ENCODE data around the gene ANKRD12. TPM values are rescaled to one million over a fixed set of nuclear protein-coding genes. Genes with fewer than 3 reads are reported as not detected.
A peak's percentile ranks its signal among the peaks of the same experiment; 100 is the strongest.

ANKRD12 gene
- total RNA-seq, 2 experiments from 2014 or later: 62.5 to 68.4 TPM

- Mint-ChIP-seq H3K9me3 (no peaks in the 10 kb centered on the region), H3K36me3 (ENCODE audit: low read depth) (peaks cover 8% of the 10 kb centered on the region), H3K4me3 (peak within 1 kb of the TSS; percentile 78), H3K27ac (peak within 1 kb of the TSS; percentile 31), H3K4me1 (ENCODE audit: low read depth) (peaks cover 22% of the 10 kb centered on the region), H3K27me3 (no peaks in the 10 kb centered on the region)
- peak; percentile 88 for ATAC-seq
- intact Hi-C loops (cut with micrococcal nuclease): loop anchor here (10.0 kb wide), 1 partner anchor 180 kb away; no protein-coding TSS in a partner anchor
- ChIA-PET CTCF (interaction anchor here (0.6 to 1.7 kb wide), 3 partner anchors 19 to 182 kb away, joined by 3 to 12 read pairs (median 3); no protein-coding TSS in a partner anchor), POLR2A (interaction anchor here (0.7 to 1.1 kb wide), 7 partner anchors 10 to 261 kb away, joined by 3 to 4 read pairs (median 3); no protein-coding TSS in a partner anchor)
- peak; percentile 26 for TF ChIP-seq CTCF (IDR thresholded peaks at IDR 0.05)
- peak; percentile 95 for DNase-seq
Observed at GRCh38 chr18:9334329-9334972, 197.9 kb downstream of the ANKRD12 start, which contains the start of gene TWSG1. Gene TWSG1 (plus strand): TSS chr18:9334773. CDS start chr18:9337230, 2,457 bp downstream.

DNA sequence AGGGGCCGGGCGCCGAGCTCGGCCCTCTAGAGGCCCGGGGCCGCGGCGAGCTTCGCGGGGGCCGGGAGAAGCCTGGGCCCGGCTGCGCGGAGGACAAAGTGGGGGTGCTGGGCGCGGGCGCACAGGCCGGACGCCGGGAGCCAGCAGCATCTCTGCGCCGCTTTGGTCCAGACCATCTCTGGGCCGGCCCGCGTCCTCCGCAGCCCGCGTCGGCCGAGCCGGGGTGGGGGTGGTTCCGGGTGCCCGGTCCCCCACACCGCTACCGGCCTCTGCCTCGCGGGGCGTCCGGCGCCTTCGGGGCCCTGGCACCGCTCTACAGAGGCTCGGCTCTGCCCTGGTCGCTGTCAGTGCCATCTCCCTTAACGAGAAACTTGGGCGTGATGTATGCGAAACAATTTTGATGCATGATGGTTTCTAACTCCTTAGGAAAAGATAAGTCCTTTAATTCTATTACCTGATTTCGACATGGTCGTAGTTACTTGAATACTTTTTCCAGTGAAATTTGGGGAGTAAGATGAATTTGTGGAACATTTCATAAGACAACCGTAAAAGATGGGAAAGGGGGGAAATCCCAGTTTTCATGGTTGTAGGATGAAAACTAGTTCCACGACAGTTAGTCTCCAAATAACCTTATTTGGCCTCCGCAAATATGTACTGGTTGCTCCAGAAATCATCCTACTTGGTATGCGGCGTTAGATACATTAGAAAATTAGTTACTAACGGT is 198.6 kb downstream of the ANKRD12 start:
- intact Hi-C loops (cut with micrococcal nuclease): loop anchor here (5.0 to 10.0 kb wide), 2 partner anchors 180 to 263 kb away; no protein-coding TSS in a partner anchor
- CTCF ChIA-PET: interaction anchor here (0.9 to 1.7 kb wide), 2 partner anchors 18 to 181 kb away, joined by 3 to 12 read pairs; no protein-coding TSS in a partner anchor
- POLR2A ChIA-PET: interaction anchor here (0.7 to 1.0 kb wide), 5 partner anchors 9 to 262 kb away, joined by 3 to 4 read pairs (median 3); no protein-coding TSS in a partner anchor
- TF ChIP-seq CTCF (IDR thresholded peaks at IDR 0.05): peak; percentile 14
- Mint-ChIP-seq H3K27me3 (no peaks in the 10 kb centered on the region), H3K4me3 (peak overlapping the region; percentile 78), H3K27ac (peak overlapping the region; percentile 12), H3K9me3 (no peaks in the 10 kb centered on the region), H3K4me1 (ENCODE audit: low read depth) (peaks cover 22% of the 10 kb centered on the region), H3K36me3 (ENCODE audit: low read depth) (peaks cover 8% of the 10 kb centered on the region)
- peak; percentile 34 for ATAC-seq
- DNase-seq: peak; percentile 50

Other genes with a start within 250 kb of the ANKRD12 start
- gene NDUFV2, start 34.1 kb upstream of the ANKRD12 start, total RNA-seq: 100 to 1,000 TPM; 324 to 332 TPM
- gene TWSG1, start 198.0 kb downstream of the ANKRD12 start, total RNA-seq: 10 to 100 TPM; 13.3 to 14.9 TPM